GM19328 (cell line): ENCODE results near the gene ARID5B.
A peak's percentile ranks its signal among the peaks of the same experiment; 100 is the strongest.

Source experiments
- ATAC-seq: cut with Tn5 transposase; IDR thresholded peaks from one replicate; pipeline ENCODE4 v1.9.1; 2021; ENCODE audit warnings: mild to moderate bottlenecking, moderate library complexity; ENCODE audit not compliant: unreplicated experiment

The ARID5B gene

GRCh38 chr10:62048470-62048869, 147.0 kb downstream of the ARID5B start:
- ATAC-seq, result no peak

GRCh38 chr10:62048919-62049623, 147.6 kb downstream of the ARID5B start:
- ATAC-seq, result no peak

- no peak for ATAC-seq
Observed at GRCh38 chr10:62049624-62050345, 148.3 kb downstream of the ARID5B start.

- ATAC-seq, result no peak
Observed at GRCh38 chr10:62050346-62050892, 148.9 kb downstream of the ARID5B start.

GRCh38 chr10:62050893-62051433, 149.5 kb downstream of the ARID5B start:
- ATAC-seq, result peak; percentile 39

GRCh38 chr10:62052276-62052675, 150.8 kb downstream of the ARID5B start:
- ATAC-seq, result no peak

- no peak for ATAC-seq
Observed at GRCh38 chr10:62053860-62054259, 152.4 kb downstream of the ARID5B start.

GRCh38 chr10:62054408-62054807, 152.9 kb downstream of the ARID5B start:
- ATAC-seq, result peak; percentile 46

GRCh38 chr10:62054830-62055229, 153.3 kb downstream of the ARID5B start:
- no peak for ATAC-seq

- ATAC-seq, result no peak
Observed at GRCh38 chr10:62056219-62056618, 154.7 kb downstream of the ARID5B start.

GRCh38 chr10:62056698-62057097, 155.2 kb downstream of the ARID5B start:
- ATAC-seq, result no peak

- ATAC-seq, result no peak
Observed at GRCh38 chr10:62057359-62057758, 155.9 kb downstream of the ARID5B start.

- ATAC-seq, result no peak
Observed at GRCh38 chr10:62057850-62058249, 156.4 kb downstream of the ARID5B start.

GRCh38 chr10:62058476-62058875, 157.0 kb downstream of the ARID5B start:
- no peak for ATAC-seq

- no peak for ATAC-seq
Observed at GRCh38 chr10:62058896-62059216, 157.4 kb downstream of the ARID5B start.

- ATAC-seq, result no peak
Observed at GRCh38 chr10:62059217-62059920, 157.9 kb downstream of the ARID5B start.

- ATAC-seq, result no peak
Observed at GRCh38 chr10:62062028-62062427, 160.5 kb downstream of the ARID5B start.

- no peak for ATAC-seq
Observed at GRCh38 chr10:62062752-62063512, 161.4 kb downstream of the ARID5B start.

GRCh38 chr10:62063795-62064472, 162.4 kb downstream of the ARID5B start:
- no peak for ATAC-seq

GRCh38 chr10:62067560-62067959, 166.1 kb downstream of the ARID5B start:
- ATAC-seq, result no peak
